Measurements from ENCODE around the gene ZCCHC2. TPM values are rescaled to one million over a fixed set of nuclear protein-coding genes. Genes with fewer than 3 reads are reported as not detected.

The ZCCHC2 gene
- total and polyA plus RNA-seq, 2 of the 8 experiments (the other 6 are each of a cell fraction or from before 2014, with no cell fraction given) = 13.5 to 18.6 TPM

GRCh38 chr18:62590799-62591590 is 68.2 kb downstream of the ZCCHC2 start:
- Histone ChIP-seq H3K18ac (ENCODE audit: extremely low read depth, low read length) (no peak overlapping the region), H4K91ac (replicated peaks; ENCODE audit: insufficient read length, low read length) (no peak overlapping the region), H3K23ac (ENCODE audit: insufficient read length) (no peak overlapping the region), H3K14ac (ENCODE audit: insufficient read length) (no peak overlapping the region), H2BK20ac (ENCODE audit: low read length) (no peak overlapping the region), H3K27ac (ENCODE audit: low read depth, low read length) (no peak overlapping the region), H4K8ac (ENCODE audit: extremely low read depth, insufficient read depth, low read length) (no peak overlapping the region), H3K4me3 (ENCODE audit: extremely low read depth in 1 of 4, insufficient read depth in 2 of 4, low read depth in 3 of 4, low read length in 4 of 4) (no peak overlapping the region), H4K20me1 (replicated peaks in 1 of 2; ENCODE audit: control insufficient read depth in 1 of 2, insufficient read depth in 2 of 2, low read length in 2 of 2) (no peaks in the 10 kb centered on the region), H3K9ac (replicated peaks in 1 of 4; ENCODE audit: extremely low read depth in 1 of 4, low read depth in 3 of 4, low read length in 3 of 4) (no peak overlapping the region), H3K27me3 (replicated peaks in 1 of 4; ENCODE audit: control insufficient read depth in 3 of 4, extremely low read depth in 1 of 4, insufficient read depth in 3 of 4, low read length in 3 of 4) (peaks cover 4 to 8% (median 7%) of the 10 kb centered on the region in 4 experiments), H3K4me2 (ENCODE audit: insufficient read depth in 1 of 2, low read depth in 2 of 2, low read length in 2 of 2) (no peak overlapping the region), H3K56ac (replicated peaks; ENCODE audit: insufficient read length, low read depth, low read length) (no peak overlapping the region), H2BK120ac (replicated peaks; ENCODE audit: low read depth, low read length) (no peak overlapping the region), H3K4me1 (replicated peaks in 1 of 4; ENCODE audit: control insufficient read depth in 3 of 4, insufficient read depth in 4 of 4, low read length in 3 of 4) (no peaks in the 10 kb centered on the region; a peak in 1 of 7 replicates), H2AFZ (ENCODE audit: low read length) (no peak overlapping the region), H4K5ac (ENCODE audit: insufficient read length, low read depth, low read length) (no peak overlapping the region), H2BK5ac (ENCODE audit: low read depth, low read length) (no peak overlapping the region), H3K79me1 (ENCODE audit: low read depth, low read length) (no peaks in the 10 kb centered on the region), H2AK5ac (ENCODE audit: low read depth, low read length) (no peak overlapping the region), H3K79me2 (ENCODE audit: control insufficient read depth in 1 of 2, insufficient read depth in 2 of 2, low read length in 2 of 2) (no peaks in the 10 kb centered on the region), H3K4ac (replicated peaks; ENCODE audit: insufficient read length, low read depth, low read length) (no peak overlapping the region), H3K36me3 (ENCODE audit: control insufficient read depth in 2 of 4, insufficient read depth in 4 of 4, low read length in 3 of 4) (no peaks in the 10 kb centered on the region), H2BK12ac (ENCODE audit: low read depth, low read length) (no peak overlapping the region), H3K9me3 (ENCODE audit: insufficient read depth in 2 of 2, low read depth in 1 of 2, low read length in 1 of 2) (peaks cover 0 to 8% of the 10 kb centered on the region in 2 experiments; a peak in 1 of 4 replicates), H3K23me2 (ENCODE audit: low read depth, low read length) (peaks cover 1% of the 10 kb centered on the region; the same call in 1 of the 2 replicates), H2BK15ac (ENCODE audit: low read length) (no peak overlapping the region)
- POLR2A ChIA-PET (ENCODE audit: partially characterized antibody) = no interaction called here
- no peak for DNase-seq (ENCODE audit: low read depth in 1 of 2, low spot score in 2 of 2)
- TF ChIP-seq BRCA1 (IDR thresholded peaks at IDR 0.05; ENCODE audit: low read depth, low read length) = no peak
- TF ChIP-seq CHD2 (IDR thresholded peaks at IDR 0.05; ENCODE audit: low read length) = no peak
- FAIRE-seq = no peak
- 85% methylated on average over 14 of the region's 15 CpGs; no CpG with 5 or more reads in 1 of the 2 experiments for WGBS, 2 experiments (ENCODE audit: extremely low coverage in 1 of 2, insufficient coverage in 1 of 2, insufficient read length in 1 of 2, insufficient replicate concordance in 2 of 2, low coverage in 1 of 2, low lambda C conversion rate in 2 of 2, missing lambda C conversion rate in 1 of 2)
- CTCF ChIA-PET (ENCODE audit: partially characterized antibody) = interaction anchor here (0.6 to 1.3 kb wide), 4 partner anchors 12 to 432 kb away, joined by 3 to 4 read pairs (median 3); no protein-coding TSS in a partner anchor
